H1 (cell line): Measurements from ENCODE around the gene MAP7. TPM values are rescaled to one million over a fixed set of nuclear protein-coding genes. Genes with fewer than 3 reads are reported as not detected.
A peak's percentile ranks its signal among the peaks of the same experiment; 100 is the strongest.

Experiments used
- CTCF ChIA-PET: fragments of 300-600 bp; sonication (Branson Sonifier 250); formaldehyde crosslinking; loops from one replicate; lab custom pipeline; 2021; ENCODE audit not compliant: partially characterized antibody; lab: Charles Lee
- POLR2A ChIA-PET: fragments of 300-600 bp; sonication (Branson Sonifier 250); formaldehyde crosslinking; loops from one replicate; lab custom pipeline; 2021; ENCODE audit warnings: inconsistent platforms; ENCODE audit not compliant: partially characterized antibody; lab: Charles Lee
- DNase-seq, 2 experiments: peaks; one replicate each; pipeline versions ENCODE4 v3.0.0 to v3.0.0-alpha.2; 2010 to 2022; ENCODE audit warnings: low spot score in 2 of 2, low read depth in 1 of 2, mixed read lengths in 1 of 2
- FAIRE-seq: peaks from 2 replicates; lab custom pipeline; 2011; peaks lifted over from hg19 to GRCh38; lab: Jason Lieb, UNC
- H2AFZ ChIP-seq: 2 replicates; pipeline ENCODE4 v1.8.1; 2012; ENCODE audit warnings: low read length, inconsistent platforms
- H2AK5ac ChIP-seq: 2 replicates; pipeline ENCODE4 v1.6.1; 2013; ENCODE audit warnings: low read depth, low read length
- H2BK120ac ChIP-seq: replicated peaks from 2 replicates; pipeline ENCODE3; 2013; ENCODE audit warnings: low read depth, low read length, inconsistent platforms
- H2BK12ac ChIP-seq: 2 replicates; pipeline ENCODE4 v1.6.1; 2013; ENCODE audit warnings: low read depth, low read length
- H2BK15ac ChIP-seq: 2 replicates; pipeline ENCODE4 v1.6.1; 2013; ENCODE audit warnings: low read length
- H2BK20ac ChIP-seq: 2 replicates; pipeline ENCODE4 v1.6.1; 2013; ENCODE audit warnings: low read length
- H2BK5ac ChIP-seq: 2 replicates; pipeline ENCODE4 v1.6.1; 2013; ENCODE audit warnings: low read depth, low read length
- H3K14ac ChIP-seq: 2 replicates; pipeline ENCODE4 v1.6.1; 2013; ENCODE audit warnings: inconsistent platforms; ENCODE audit not compliant: insufficient read length
- H3K18ac ChIP-seq: 2 replicates; pipeline ENCODE4 v1.6.1; 2013; ENCODE audit warnings: low read length; ENCODE audit errors: extremely low read depth
- H3K23ac ChIP-seq: 2 replicates; pipeline ENCODE4 v1.6.1; 2013; ENCODE audit warnings: inconsistent platforms; ENCODE audit not compliant: insufficient read length
- H3K23me2 ChIP-seq: 2 replicates; pipeline ENCODE4 v1.6.1; 2013; ENCODE audit warnings: low read depth, low read length
- H3K27ac ChIP-seq: 2 replicates; pipeline ENCODE4 v1.6.1; 2011; ENCODE audit warnings: low read depth, low read length, inconsistent platforms
- H3K27me3 ChIP-seq, 4 experiments: replicated peaks in 1 of 4; 1 replicate in 1 of 4; 2 replicates in 3 of 4; pipeline versions ENCODE4 v1.6.1 to v1.8.1; 2011 to 2013; ENCODE audit warnings: low read length in 3 of 4, mild to moderate bottlenecking in 3 of 4, inconsistent platforms in 2 of 4, mixed read lengths in 2 of 4, moderate library complexity in 1 of 4; ENCODE audit not compliant: control insufficient read depth in 3 of 4, insufficient read depth in 3 of 4; ENCODE audit errors: extremely low read depth in 1 of 4
- H3K36me3 ChIP-seq, 4 experiments: 2 replicates each; pipeline versions ENCODE4 v1.6.1 to v1.8.1; 2011 to 2013; ENCODE audit warnings: mild to moderate bottlenecking in 4 of 4, low read length in 3 of 4, moderate library complexity in 2 of 4, control low read depth in 1 of 4, inconsistent platforms in 1 of 4; ENCODE audit not compliant: insufficient read depth in 4 of 4, control insufficient read depth in 2 of 4
- H3K4ac ChIP-seq: replicated peaks from 2 replicates; pipeline ENCODE3; 2013; ENCODE audit warnings: low read length, low read depth, mixed read lengths, inconsistent platforms; ENCODE audit not compliant: insufficient read length
- H3K4me1 ChIP-seq, 4 experiments: replicated peaks in 1 of 4; 1 replicate in 1 of 4; 2 replicates in 3 of 4; pipeline versions ENCODE4 v1.6.1 to v1.8.1; 2011 to 2013; ENCODE audit warnings: low read length in 3 of 4, inconsistent platforms in 2 of 4, mixed read lengths in 1 of 4; ENCODE audit not compliant: insufficient read depth in 4 of 4, control insufficient read depth in 3 of 4
- H3K4me2 ChIP-seq, 2 experiments: 2 replicates each; pipeline versions ENCODE4 v1.6.1 to v1.8.1; 2011 to 2013; ENCODE audit warnings: low read depth in 2 of 2, low read length in 2 of 2, control low read depth in 1 of 2, inconsistent platforms in 1 of 2, mild to moderate bottlenecking in 1 of 2; ENCODE audit not compliant: insufficient read depth in 1 of 2
- H3K4me3 ChIP-seq, 4 experiments: fragments of 200-600, 300-600 bp in 1 of 4; sonication (generic), shearing (Covaris generic), sonication (Bioruptor Twin) in 1 of 4; 2 replicates each; pipeline versions ENCODE4 v1.5.1 to v1.8.1; 2011 to 2016; ENCODE audit warnings: low read length in 4 of 4, low read depth in 3 of 4, control low read depth in 2 of 4, inconsistent platforms in 2 of 4, mild to moderate bottlenecking in 2 of 4, mixed read lengths in 1 of 4, moderate library complexity in 1 of 4; ENCODE audit not compliant: insufficient read depth in 2 of 4; ENCODE audit errors: extremely low read depth in 1 of 4
- H3K56ac ChIP-seq: replicated peaks from 2 replicates; pipeline ENCODE3; 2013; ENCODE audit warnings: low read depth, mild to moderate bottlenecking, mixed read lengths, low read length, inconsistent platforms; ENCODE audit not compliant: insufficient read length
- H3K79me1 ChIP-seq: 2 replicates; pipeline ENCODE4 v1.6.1; 2013; ENCODE audit warnings: low read depth, low read length, control low read depth
- H3K79me2 ChIP-seq, 2 experiments: 2 replicates each; pipeline versions ENCODE4 v1.6.1 to v1.8.1; 2012 to 2013; ENCODE audit warnings: low read length in 2 of 2, mild to moderate bottlenecking in 2 of 2, inconsistent platforms in 1 of 2; ENCODE audit not compliant: insufficient read depth in 2 of 2, control insufficient read depth in 1 of 2
- H3K9ac ChIP-seq, 4 experiments: replicated peaks in 1 of 4; 1 replicate in 1 of 4; 2 replicates in 3 of 4; pipeline versions ENCODE4 v1.6.1 to v1.8.1; 2011 to 2013; ENCODE audit warnings: low read depth in 3 of 4, low read length in 3 of 4, control low read depth in 2 of 4, mild to moderate bottlenecking in 2 of 4, moderate library complexity in 2 of 4, inconsistent platforms in 1 of 4; ENCODE audit errors: extremely low read depth in 1 of 4
- H3K9me3 ChIP-seq, 2 experiments: 2 replicates each; pipeline versions ENCODE4 v1.6.1 to v1.8.1; 2012 to 2013; ENCODE audit warnings: mild to moderate bottlenecking in 2 of 2, moderate library complexity in 2 of 2, control low read depth in 1 of 2, inconsistent platforms in 1 of 2, low read depth in 1 of 2, low read length in 1 of 2, mixed read lengths in 1 of 2; ENCODE audit not compliant: insufficient read depth in 2 of 2
- H4K20me1 ChIP-seq, 2 experiments: replicated peaks in 1 of 2; 2 replicates each; pipeline versions ENCODE3 to v1.8.1; 2011 to 2013; ENCODE audit warnings: inconsistent platforms in 2 of 2, low read length in 2 of 2, mild to moderate bottlenecking in 1 of 2; ENCODE audit not compliant: insufficient read depth in 2 of 2, control insufficient read depth in 1 of 2
- H4K5ac ChIP-seq: 2 replicates; pipeline ENCODE4 v1.6.1; 2013; ENCODE audit warnings: low read length, low read depth, mixed read lengths, inconsistent platforms; ENCODE audit not compliant: insufficient read length
- H4K8ac ChIP-seq: 2 replicates; pipeline ENCODE4 v1.8.0; 2013; ENCODE audit warnings: mild to moderate bottlenecking, moderate library complexity, low read length, inconsistent platforms; ENCODE audit not compliant: insufficient read depth; ENCODE audit errors: extremely low read depth
- H4K91ac ChIP-seq: replicated peaks from 2 replicates; pipeline ENCODE3; 2013; ENCODE audit warnings: low read length, mixed read lengths, inconsistent platforms; ENCODE audit not compliant: insufficient read length
- BRCA1 ChIP-seq: IDR thresholded peaks from 2 replicates; pipeline ENCODE4 v1.6.1; 2012; ENCODE audit warnings: low read depth, low read length, improper control_type of control experiment
- CTCF ChIP-seq, 3 experiments: IDR thresholded peaks; 1 replicate in 2 of 3; 2 replicates in 1 of 3; pipeline versions ENCODE4 v1.5.1 to v1.6.1; 2011; ENCODE audit warnings: low read length in 3 of 3, mild to moderate bottlenecking in 3 of 3, inconsistent platforms in 2 of 3, low read depth in 1 of 3, moderate library complexity in 1 of 3; ENCODE audit not compliant: insufficient read depth in 1 of 3; ENCODE audit errors: control extremely low read depth in 1 of 3
- HDAC6 ChIP-seq: IDR thresholded peaks from one replicate; pipeline ENCODE4 v1.7.1; 2012; ENCODE audit warnings: low read depth, mild to moderate bottlenecking, inconsistent platforms, low read length, moderate library complexity
- KDM5A ChIP-seq: fragments of 200-600 bp; IDR thresholded peaks from 2 replicates; pipeline ENCODE4 v1.7.1; 2012; ENCODE audit warnings: mild to moderate bottlenecking, low read length, inconsistent platforms, mixed read lengths
- NANOG ChIP-seq: IDR thresholded peaks from 2 replicates; pipeline ENCODE4 v1.6.1; 2011; ENCODE audit warnings: low read length, low read depth, mild to moderate bottlenecking, inconsistent platforms; ENCODE audit not compliant: insufficient read depth, poor library complexity, severe bottlenecking
- RBBP5 ChIP-seq: IDR thresholded peaks from 2 replicates; pipeline ENCODE4 v1.7.1; 2012; ENCODE audit warnings: low read depth, mild to moderate bottlenecking, inconsistent platforms, low read length, moderate library complexity, borderline replicate concordance
- SP2 ChIP-seq: IDR thresholded peaks from 2 replicates; pipeline ENCODE4 v1.6.1; 2012; ENCODE audit warnings: mild to moderate bottlenecking, low read length, inconsistent platforms
- SRF ChIP-seq: IDR thresholded peaks from 2 replicates; pipeline ENCODE4 v1.6.1; 2011; ENCODE audit warnings: mild to moderate bottlenecking, low read depth, low read length, moderate library complexity
- WGBS, 2 experiments: shearing (Covaris generic) in 1 of 2; methylation state at CpG; one replicate each; pipeline versions ENCODE4 v1.1.6 to v1.1.7; 2013 to 2015; ENCODE audit warnings: low lambda C conversion rate in 2 of 2, mixed read lengths in 2 of 2, inconsistent platforms in 1 of 2, low coverage in 1 of 2, missing lambda C conversion rate in 1 of 2; ENCODE audit not compliant: insufficient replicate concordance in 2 of 2, insufficient coverage in 1 of 2, insufficient read length in 1 of 2; ENCODE audit errors: extremely low coverage in 1 of 2, missing lambda C conversion rate in 1 of 2; 5-methylcytosine and 5-hydroxymethylcytosine counted together
- polyA plus RNA-seq, 7 experiments: library from polyadenylated mRNA; depleted of rRNA in 3 of 7; stranded (reverse) in 5 of 7; unstranded in 2 of 7; fragments of >200 nt in 5 of 7; fragments of 200-250 nt in 2 of 7; gene quantifications; 1 replicate in 5 of 7; 2 replicates in 1 of 7; 4 replicates in 1 of 7; pipeline versions ENCODE4 v1.2.1 to v1.2.3, GENCODE V29; 2011 to 2013; ENCODE audit warnings: missing spikeins in 2 of 7, mixed read lengths in 2 of 7
- total RNA-seq: library from RNA; stranded (reverse); fragmentation: NEBNext Ultra II Directional; extraction: Animal tissue kit (Norgen Biotek cat#: 25700); gene quantifications from 2 replicates; pipeline ENCODE4 v1.2.1, GENCODE V29; 2021

Gene MAP7
- total and polyA plus RNA-seq, 2 of the 8 experiments (the other 6 are each of a cell fraction or from before 2014, with no cell fraction given): 13.5 to 66.9 TPM

- WGBS, 2 experiments: 72% methylated on average over 6 of the region's 6 CpGs; no CpG with 5 or more reads in 1 of the 2 experiments
- H3K23ac ChIP-seq: no peak overlapping the region
- H3K23me2 ChIP-seq: no peaks in the 10 kb centered on the region
- H3K56ac ChIP-seq: no peak overlapping the region
- no peak overlapping the region for H3K18ac ChIP-seq
- H4K91ac ChIP-seq: no peak overlapping the region
- DNase-seq: no peak
- H3K79me1 ChIP-seq: peaks cover 5% of the 10 kb centered on the region
- no peak overlapping the region for H2BK15ac ChIP-seq
- H2AFZ ChIP-seq: no peak overlapping the region
- CTCF ChIA-PET: interaction anchor here (0.7 to 3.2 kb wide), 7 partner anchors 9 to 200 kb away, joined by 3 to 20 read pairs (median 3); partner anchors contain the start of gene MAP7
- H2BK12ac ChIP-seq: no peak overlapping the region
- H3K27ac ChIP-seq: no peak overlapping the region
- H2BK20ac ChIP-seq: no peak overlapping the region
- no peak overlapping the region for H3K4me3 ChIP-seq
- no peak for FAIRE-seq
- no peaks in the 10 kb centered on the region; a peak in 1 of 8 replicates for H3K36me3 ChIP-seq
- H3K4me2 ChIP-seq: 0 out of 4 replicates have a peak overlapping the region, but pooled peaks of 1 of the 2 experiments have one; percentile 5
- H4K5ac ChIP-seq: no peak overlapping the region
- no peak overlapping the region for H2AK5ac ChIP-seq
- no peaks in the 10 kb centered on the region for H3K27me3 ChIP-seq
- H3K4ac ChIP-seq: no peak overlapping the region
- H2BK120ac ChIP-seq: no peak overlapping the region
- peaks cover 2 to 14% (median 10%) of the 10 kb centered on the region in 4 experiments; a peak in 5 of 7 replicates for H3K4me1 ChIP-seq
- TF ChIP-seq BRCA1 (no peak), KDM5A (no peak), NANOG (no peak), HDAC6 (no peak), RBBP5 (no peak), SP2 (no peak), SRF (no peak), CTCF (IDR thresholded peaks at IDR 0.05; ENCODE audit: control extremely low read depth in 1 of 3, insufficient read depth in 1 of 3, low read depth in 1 of 3, low read length in 3 of 3) (no peak)
- H3K14ac ChIP-seq: no peak overlapping the region
- H2BK5ac ChIP-seq: no peak overlapping the region
- H3K9ac ChIP-seq: no peak overlapping the region
- H4K20me1 ChIP-seq: peaks cover 17 to 20% of the 10 kb centered on the region in 2 experiments
- no peaks in the 10 kb centered on the region for H3K9me3 ChIP-seq
- no peak overlapping the region for H4K8ac ChIP-seq
- POLR2A ChIA-PET: interaction anchor here (0.8 kb wide), 1 partner anchor 8 kb away, joined by 3 read pairs; no protein-coding TSS in a partner anchor
- peaks cover 13 to 95% of the 10 kb centered on the region in 2 experiments; a peak in 3 of 4 replicates for H3K79me2 ChIP-seq
Observed at GRCh38 chr6:136539967-136540652, 10.1 kb downstream of the MAP7 start.
